ENCODE data around the gene DISC1. TPM values are rescaled to one million over a fixed set of nuclear protein-coding genes. Genes with fewer than 3 reads are reported as not detected.
"Not testable (repeated sequence)": the region's sequence is repeated elsewhere in the genome, so short reads cannot be mapped to it uniquely, and the experiment has no call there.

Gene DISC1
- total RNA-seq, 1 donor from 2014 or later: 16.0 TPM

- Histone ChIP-seq H3K36me3 (no peaks in the 10 kb centered on the region), H3K27ac (no peak overlapping the region), H3K9me3 (no peaks in the 10 kb centered on the region), H3K27me3 (no peaks in the 10 kb centered on the region), H3K4me3 (no peak overlapping the region), H3K4me1 (no peaks in the 10 kb centered on the region)
- intact Hi-C loops (cut with DNase I): no loop called here
- DNase-seq (ENCODE audit: low spot score in 2 of 2): no peak
- no peak for TF ChIP-seq CTCF (IDR thresholded peaks at IDR 0.05)
Observed at GRCh38 chr1:231959225-231959884, 332.8 kb downstream of the DISC1 start.

DNA sequence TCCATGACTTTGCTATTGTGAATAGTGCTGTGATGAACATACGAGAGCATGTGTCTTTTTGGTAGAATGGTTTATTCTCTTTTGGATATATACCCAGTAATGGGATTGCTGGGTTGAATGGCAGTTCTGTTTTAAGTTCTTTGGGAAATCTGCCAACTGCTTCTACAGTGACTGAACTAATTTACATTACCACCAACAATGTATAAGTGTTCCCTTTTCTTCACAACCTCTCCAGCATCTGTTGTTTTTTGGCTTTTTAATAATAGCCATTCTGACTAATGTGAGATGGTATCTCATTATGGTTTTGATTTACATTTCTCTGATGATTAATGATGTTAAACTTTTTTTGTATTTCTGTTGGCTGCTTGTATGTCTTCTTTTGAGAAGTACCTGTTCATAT lies 335.2 kb downstream of the DISC1 start:
- H3K4me1 ChIP-seq; intact Hi-C loops (cut with DNase I); DNase-seq (ENCODE audit: low spot score in 2 of 2); H3K9me3 ChIP-seq; H3K4me3 ChIP-seq; H3K27ac ChIP-seq; H3K36me3 ChIP-seq; H3K27me3 ChIP-seq: not testable (repeated sequence)

DNA sequence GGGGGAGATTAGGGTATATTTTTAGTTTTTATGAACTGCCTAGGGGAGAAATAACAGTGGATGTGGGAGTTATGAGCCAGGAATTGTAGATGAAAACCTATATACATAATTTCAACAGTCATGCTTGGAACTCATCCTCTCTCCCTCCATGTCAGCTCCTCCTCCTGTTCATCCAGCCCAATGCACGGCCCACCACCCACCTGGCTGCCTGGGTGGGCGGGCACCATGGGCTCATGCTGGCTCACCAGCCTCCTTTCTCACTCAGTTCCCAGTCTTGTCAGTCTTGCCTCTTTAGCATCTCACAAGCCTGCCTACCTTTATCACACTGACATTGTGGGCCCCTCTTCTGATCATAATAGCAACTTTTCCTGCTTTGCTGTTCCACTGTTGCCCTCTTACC lies 336.0 kb downstream of the DISC1 start:
- intact Hi-C loops (cut with DNase I): no loop called here

GRCh38 chr1:231964241-231964640 lies 337.7 kb downstream of the DISC1 start:
- intact Hi-C loops (cut with DNase I): no loop called here
- no peak for TF ChIP-seq CTCF (IDR thresholded peaks at IDR 0.05)
- Histone ChIP-seq H3K4me1 (no peaks in the 10 kb centered on the region), H3K9me3 (no peaks in the 10 kb centered on the region), H3K27me3 (no peaks in the 10 kb centered on the region), H3K36me3 (no peaks in the 10 kb centered on the region), H3K27ac (no peak overlapping the region), H3K4me3 (no peak overlapping the region)
- no peak for DNase-seq (ENCODE audit: low spot score in 2 of 2)

More for the DNA sequence above, 336.0 kb downstream of the DISC1 start:
- Histone ChIP-seq H3K4me3 (no peak overlapping the region), H3K4me1 (no peaks in the 10 kb centered on the region), H3K36me3 (no peaks in the 10 kb centered on the region), H3K9me3 (no peaks in the 10 kb centered on the region), H3K27me3 (no peaks in the 10 kb centered on the region), H3K27ac (no peak overlapping the region)
- no peak for TF ChIP-seq CTCF (IDR thresholded peaks at IDR 0.05)
- DNase-seq (ENCODE audit: low spot score in 2 of 2): no peak

DNA sequence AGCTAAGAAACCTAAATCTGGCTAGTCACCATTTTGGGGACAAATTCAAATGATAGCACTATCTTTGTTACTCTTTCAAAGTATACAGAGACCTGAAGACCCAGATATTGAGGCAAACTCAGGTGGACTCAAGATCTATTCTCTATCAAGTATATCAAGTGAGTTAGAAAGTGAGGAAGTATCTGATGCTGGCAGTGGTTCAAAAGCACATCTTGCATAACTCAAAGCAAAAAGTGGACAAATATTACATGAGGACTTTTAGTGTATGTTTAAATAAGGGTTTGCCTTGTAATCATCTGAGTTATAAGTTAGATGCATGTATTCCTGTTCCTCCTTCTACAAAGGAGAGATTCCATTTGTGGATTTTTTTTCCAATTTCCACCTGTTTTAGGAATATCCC lies 338.4 kb downstream of the DISC1 start:
- DNase-seq (ENCODE audit: low spot score in 2 of 2): no peak
- no peak for TF ChIP-seq CTCF (IDR thresholded peaks at IDR 0.05)
- H3K4me3 ChIP-seq: no peak overlapping the region
- no peaks in the 10 kb centered on the region for H3K27me3 ChIP-seq
- intact Hi-C loops (cut with DNase I): no loop called here
- no peaks in the 10 kb centered on the region for H3K4me1 ChIP-seq
- no peaks in the 10 kb centered on the region for H3K9me3 ChIP-seq
- H3K27ac ChIP-seq: no peak overlapping the region
- no peaks in the 10 kb centered on the region for H3K36me3 ChIP-seq

DNA sequence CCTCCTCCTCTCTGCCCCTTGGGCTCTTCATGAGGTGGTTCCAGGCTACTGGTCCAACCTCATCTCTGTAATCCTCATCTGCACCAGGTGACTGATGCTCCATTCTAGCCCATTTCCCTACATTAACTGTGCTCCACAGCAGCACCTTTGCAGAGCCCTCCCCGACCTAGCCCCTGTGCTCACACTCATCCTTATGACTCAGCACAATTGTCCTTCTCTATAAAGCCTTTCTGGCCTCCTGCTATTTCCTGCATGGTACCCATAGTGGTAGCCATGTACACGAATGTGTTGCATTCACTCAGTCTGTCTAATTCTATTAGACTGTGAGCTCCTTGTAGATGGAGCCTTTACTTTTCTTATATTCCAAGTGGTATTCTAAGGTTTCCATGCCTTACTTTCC lies 339.0 kb downstream of the DISC1 start:
- Histone ChIP-seq H3K36me3 (no peaks in the 10 kb centered on the region), H3K4me3 (no peak overlapping the region), H3K27ac (no peak overlapping the region), H3K4me1 (no peaks in the 10 kb centered on the region), H3K9me3 (no peaks in the 10 kb centered on the region), H3K27me3 (no peaks in the 10 kb centered on the region)
- intact Hi-C loops (cut with DNase I): no loop called here
- no peak for TF ChIP-seq CTCF (IDR thresholded peaks at IDR 0.05)
- DNase-seq (ENCODE audit: low spot score in 2 of 2): no peak
